ENCODE results near the gene TTYH2.

TTYH2 gene, protein sequence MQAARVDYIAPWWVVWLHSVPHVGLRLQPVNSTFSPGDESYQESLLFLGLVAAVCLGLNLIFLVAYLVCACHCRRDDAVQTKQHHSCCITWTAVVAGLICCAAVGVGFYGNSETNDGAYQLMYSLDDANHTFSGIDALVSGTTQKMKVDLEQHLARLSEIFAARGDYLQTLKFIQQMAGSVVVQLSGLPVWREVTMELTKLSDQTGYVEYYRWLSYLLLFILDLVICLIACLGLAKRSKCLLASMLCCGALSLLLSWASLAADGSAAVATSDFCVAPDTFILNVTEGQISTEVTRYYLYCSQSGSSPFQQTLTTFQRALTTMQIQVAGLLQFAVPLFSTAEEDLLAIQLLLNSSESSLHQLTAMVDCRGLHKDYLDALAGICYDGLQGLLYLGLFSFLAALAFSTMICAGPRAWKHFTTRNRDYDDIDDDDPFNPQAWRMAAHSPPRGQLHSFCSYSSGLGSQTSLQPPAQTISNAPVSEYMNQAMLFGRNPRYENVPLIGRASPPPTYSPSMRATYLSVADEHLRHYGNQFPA

DNA sequence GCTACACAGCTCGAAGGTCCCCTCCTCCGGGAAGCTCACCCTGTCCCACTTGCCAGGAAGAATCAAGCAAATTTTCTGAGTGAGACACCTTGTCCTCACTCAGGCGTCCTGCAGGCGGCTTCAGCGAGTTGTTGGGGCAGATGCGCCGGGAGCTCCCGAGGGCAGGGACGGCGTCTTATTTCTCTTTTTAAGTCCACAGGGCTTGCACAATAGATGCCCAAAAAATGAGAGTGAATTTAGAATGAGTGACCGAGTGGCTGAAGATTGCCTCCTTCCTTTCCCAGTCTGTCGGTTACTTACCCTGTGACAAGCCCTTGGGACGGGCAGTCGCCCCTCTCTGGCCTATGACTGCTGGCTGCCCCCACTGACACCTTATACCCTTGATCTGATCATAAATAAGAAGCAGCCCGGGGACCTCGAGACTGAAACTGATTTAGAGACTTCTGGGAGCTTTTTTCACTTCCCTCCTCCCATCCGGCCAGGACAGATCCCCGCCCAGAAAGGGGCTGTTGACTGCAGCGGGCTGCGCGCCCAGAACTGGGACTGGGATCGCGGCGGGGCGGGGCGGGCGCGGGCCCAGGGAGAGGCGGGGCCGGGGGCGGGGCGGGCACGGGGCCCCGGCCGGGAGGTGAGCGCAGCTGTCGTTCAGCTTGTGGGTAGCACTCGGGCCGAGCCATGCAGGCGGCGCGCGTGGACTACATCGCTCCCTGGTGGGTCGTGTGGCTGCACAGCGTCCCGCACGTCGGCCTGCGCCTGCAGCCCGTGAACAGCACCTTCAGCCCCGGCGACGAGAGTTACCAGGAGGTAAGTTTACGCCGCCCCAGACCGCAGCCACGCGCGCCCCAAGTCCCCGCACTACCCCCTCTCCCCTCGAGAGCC is at the start of gene TTYH2:
TSS of gene TTYH2 (plus strand) at position 659 of the 879 bp plus-strand sequence. CDS start at position 676, 17 bp downstream.
- TF ChIP-seq ZFX (IDR thresholded peaks at IDR 0.05): no peak
- TF ChIP-seq, protein P1, sequence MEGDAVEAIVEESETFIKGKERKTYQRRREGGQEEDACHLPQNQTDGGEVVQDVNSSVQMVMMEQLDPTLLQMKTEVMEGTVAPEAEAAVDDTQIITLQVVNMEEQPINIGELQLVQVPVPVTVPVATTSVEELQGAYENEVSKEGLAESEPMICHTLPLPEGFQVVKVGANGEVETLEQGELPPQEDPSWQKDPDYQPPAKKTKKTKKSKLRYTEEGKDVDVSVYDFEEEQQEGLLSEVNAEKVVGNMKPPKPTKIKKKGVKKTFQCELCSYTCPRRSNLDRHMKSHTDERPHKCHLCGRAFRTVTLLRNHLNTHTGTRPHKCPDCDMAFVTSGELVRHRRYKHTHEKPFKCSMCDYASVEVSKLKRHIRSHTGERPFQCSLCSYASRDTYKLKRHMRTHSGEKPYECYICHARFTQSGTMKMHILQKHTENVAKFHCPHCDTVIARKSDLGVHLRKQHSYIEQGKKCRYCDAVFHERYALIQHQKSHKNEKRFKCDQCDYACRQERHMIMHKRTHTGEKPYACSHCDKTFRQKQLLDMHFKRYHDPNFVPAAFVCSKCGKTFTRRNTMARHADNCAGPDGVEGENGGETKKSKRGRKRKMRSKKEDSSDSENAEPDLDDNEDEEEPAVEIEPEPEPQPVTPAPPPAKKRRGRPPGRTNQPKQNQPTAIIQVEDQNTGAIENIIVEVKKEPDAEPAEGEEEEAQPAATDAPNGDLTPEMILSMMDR (conservative IDR thresholded peaks at IDR 0.05): no peak; the same call in 1 of the 2 replicates
- H3K27ac ChIP-seq: peak within 1 kb of the TSS; percentile 69

DNA sequence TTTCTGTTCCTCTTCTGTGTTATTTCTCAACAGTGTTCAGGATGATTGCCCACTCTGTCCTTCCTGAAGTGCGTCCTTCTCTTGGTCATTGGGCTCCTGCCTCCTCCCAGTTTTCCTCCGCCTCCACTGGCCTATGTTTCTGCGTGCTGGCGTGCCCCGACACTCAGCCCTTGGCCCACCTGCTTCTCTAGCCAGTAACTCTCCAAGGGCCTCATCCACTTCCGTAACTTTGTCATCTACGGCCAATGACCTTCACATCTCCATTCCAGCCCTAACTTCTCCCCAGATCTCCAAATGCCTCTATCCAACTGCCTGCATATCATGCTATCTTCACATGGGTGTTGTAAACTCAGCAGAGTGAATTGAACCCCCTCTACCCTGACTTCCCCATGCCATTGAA is 49.5 kb upstream of the TTYH2 start:
- no peak for TF ChIP-seq ZFX (IDR thresholded peaks at IDR 0.05)
- TF ChIP-seq, protein P1 (conservative IDR thresholded peaks at IDR 0.05): no peak
- no peak overlapping the region for H3K27ac ChIP-seq

DNA sequence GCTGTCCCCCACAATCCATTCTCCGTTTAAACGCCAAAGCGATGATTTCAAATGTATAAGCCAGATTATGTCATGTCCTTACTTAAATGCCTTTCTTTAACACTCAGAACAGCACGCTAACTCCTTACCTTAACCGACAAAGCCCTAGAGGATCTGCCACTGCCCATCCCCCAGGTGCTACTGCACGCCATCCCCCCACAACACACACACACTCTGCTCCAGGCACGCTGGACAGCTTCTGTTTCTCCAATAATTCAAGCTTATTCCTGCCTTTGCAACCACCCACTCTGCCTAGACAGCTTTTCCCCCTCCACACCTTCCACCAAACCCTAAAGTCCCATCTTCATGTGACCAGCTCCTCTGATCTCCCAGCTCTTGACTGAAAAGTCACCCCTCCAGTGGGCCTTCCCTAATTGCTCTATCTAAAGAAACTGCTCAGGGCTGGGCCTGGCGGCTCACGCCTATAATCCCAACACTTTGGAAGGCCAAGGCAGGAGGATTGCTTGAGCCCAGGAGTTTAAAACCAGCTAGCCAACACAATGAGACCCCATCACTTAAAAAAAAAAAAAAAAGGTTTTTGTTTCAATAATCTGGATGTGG is 48.8 kb upstream of the TTYH2 start:
- no peak overlapping the region for H3K27ac ChIP-seq
- TF ChIP-seq, protein P1 (conservative IDR thresholded peaks at IDR 0.05): no peak
- no peak for TF ChIP-seq ZFX (IDR thresholded peaks at IDR 0.05)

DNA sequence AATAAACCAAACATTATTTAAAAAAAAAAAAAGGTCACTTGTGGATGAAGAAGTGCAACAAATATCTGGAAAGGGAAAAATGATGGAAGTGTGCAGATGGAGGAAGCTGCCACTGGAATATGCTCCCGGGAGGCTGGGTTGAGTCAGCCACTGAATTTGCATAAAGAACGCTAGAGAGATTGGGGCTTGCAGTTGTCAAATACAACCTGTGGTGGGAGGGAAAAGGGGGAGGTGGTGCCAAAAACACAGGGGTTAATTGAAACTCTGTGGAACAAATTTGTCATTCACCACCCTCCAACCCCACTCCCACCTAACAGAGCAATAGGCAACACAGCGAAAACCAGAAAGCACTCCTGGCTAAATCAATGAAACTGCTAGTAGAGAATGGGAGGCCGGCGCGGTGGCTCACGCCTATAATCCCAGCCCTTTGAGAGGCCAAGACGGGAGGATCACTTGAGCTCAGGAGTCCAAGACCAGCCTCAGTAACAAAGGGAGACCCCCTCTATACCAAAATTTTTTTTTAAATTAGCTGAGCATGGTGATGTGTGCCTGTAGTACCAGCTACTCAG is 47.5 kb upstream of the TTYH2 start:
- no peak overlapping the region for H3K27ac ChIP-seq
- TF ChIP-seq, protein P1 (conservative IDR thresholded peaks at IDR 0.05): no peak
- TF ChIP-seq ZFX (IDR thresholded peaks at IDR 0.05): no peak

DNA sequence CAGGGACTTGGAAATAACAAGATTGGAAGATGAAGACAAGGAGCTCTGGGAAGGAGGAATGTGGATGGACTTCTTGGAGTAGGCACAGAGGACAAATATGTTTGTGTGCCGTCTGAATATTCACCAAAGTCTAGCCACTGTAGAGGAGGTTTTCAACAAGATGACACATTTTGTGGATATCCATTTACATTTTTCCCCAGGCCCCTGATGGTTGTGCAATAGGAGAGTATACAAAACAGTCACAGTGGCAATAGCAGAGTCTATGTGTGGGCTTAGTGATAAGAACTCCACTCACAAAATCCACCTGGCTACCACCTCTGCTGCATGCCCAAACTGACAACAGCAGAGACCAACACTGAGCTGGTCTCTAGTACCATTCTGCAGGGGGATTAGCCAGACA is 42.4 kb upstream of the TTYH2 start:
- no peak overlapping the region for H3K27ac ChIP-seq
- TF ChIP-seq ZFX (IDR thresholded peaks at IDR 0.05): no peak
- TF ChIP-seq, protein P1 (conservative IDR thresholded peaks at IDR 0.05): no peak

DNA sequence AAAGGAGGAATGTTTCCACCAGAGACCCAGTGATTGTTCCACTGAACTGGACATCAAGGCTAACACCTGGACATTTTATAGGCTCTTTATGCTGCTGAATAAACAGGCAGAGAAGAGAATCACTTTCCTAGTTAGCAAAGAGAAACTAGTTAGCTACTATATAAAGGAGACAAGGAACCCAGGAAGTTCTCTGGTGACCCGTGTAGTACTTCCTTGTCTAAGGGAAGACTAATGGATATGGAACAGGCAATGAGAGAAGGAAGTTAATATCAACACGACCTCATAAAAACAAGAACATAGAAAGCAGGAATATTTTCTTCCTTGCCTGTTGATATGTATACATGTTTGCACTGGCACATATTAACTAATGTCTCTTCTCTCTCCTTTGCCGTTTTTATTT is 40.7 kb upstream of the TTYH2 start:
- H3K27ac ChIP-seq: no peak overlapping the region
- TF ChIP-seq, protein P1 (conservative IDR thresholded peaks at IDR 0.05): no peak
- TF ChIP-seq ZFX (IDR thresholded peaks at IDR 0.05): no peak

All from C4-2B (cell line).